Adrenal gland (tissue), 5 donors: ENCODE measurements around the gene GPC4.

Source experiments
- POLR2A ChIP-seq, 2 donors: fragments of 450-650 bp; IDR thresholded peaks; one replicate each; pipeline ENCODE4 v1.6.1; 2017; ENCODE audit warnings: antibody characterized with exemption in 2 of 2, mild to moderate bottlenecking in 2 of 2, moderate library complexity in 1 of 2
- TF ChIP-seq, protein P1 (sequence below), 6 experiments: fragments of 450-650 bp in 4 of 6; fragments of 200-600 bp in 2 of 6; sonication (generic) in 1 of 6; IDR thresholded peaks; 1 replicate in 5 of 6; 2 replicates in 1 of 6; pipeline versions ENCODE4 v1.5.1 to v1.8.0; 2016 to 2021; ENCODE audit warnings: antibody characterized with exemption in 6 of 6, mild to moderate bottlenecking in 2 of 6, moderate library complexity in 1 of 6
- donor health status: DM: no; HTN: no; CAD: no.

DNA sequence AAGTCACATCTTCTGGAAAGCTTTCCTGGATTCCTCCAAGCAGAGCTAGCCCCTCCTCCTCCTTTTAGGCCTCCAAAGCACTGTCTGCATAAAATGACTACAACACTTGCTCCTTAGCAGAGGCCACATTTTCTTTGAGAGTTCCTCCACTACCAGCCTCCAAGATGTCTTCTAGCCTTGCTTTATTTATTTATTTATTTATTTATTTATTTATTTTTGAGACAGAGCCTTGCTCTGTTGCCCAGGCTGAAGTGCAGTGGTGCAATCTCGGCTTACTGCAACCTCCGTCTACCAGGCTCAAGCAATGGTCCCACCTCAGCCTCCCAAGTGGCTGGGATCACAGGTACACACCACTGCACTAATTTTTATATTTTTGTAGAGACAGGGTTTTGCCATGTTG is 4.6 kb upstream of the GPC4 start:
- TF ChIP-seq, protein P1, sequence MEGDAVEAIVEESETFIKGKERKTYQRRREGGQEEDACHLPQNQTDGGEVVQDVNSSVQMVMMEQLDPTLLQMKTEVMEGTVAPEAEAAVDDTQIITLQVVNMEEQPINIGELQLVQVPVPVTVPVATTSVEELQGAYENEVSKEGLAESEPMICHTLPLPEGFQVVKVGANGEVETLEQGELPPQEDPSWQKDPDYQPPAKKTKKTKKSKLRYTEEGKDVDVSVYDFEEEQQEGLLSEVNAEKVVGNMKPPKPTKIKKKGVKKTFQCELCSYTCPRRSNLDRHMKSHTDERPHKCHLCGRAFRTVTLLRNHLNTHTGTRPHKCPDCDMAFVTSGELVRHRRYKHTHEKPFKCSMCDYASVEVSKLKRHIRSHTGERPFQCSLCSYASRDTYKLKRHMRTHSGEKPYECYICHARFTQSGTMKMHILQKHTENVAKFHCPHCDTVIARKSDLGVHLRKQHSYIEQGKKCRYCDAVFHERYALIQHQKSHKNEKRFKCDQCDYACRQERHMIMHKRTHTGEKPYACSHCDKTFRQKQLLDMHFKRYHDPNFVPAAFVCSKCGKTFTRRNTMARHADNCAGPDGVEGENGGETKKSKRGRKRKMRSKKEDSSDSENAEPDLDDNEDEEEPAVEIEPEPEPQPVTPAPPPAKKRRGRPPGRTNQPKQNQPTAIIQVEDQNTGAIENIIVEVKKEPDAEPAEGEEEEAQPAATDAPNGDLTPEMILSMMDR (IDR thresholded peaks at IDR 0.05): no peak
- TF ChIP-seq POLR2A (IDR thresholded peaks at IDR 0.05): no peak
